VCaP (cell line): ENCODE data around the gene EIF2D.

Source experiments
- H3K27ac ChIP-seq: fragments of 450-650 bp; 2 replicates; pipeline ENCODE4 v1.5.1; 2017
- TF ChIP-seq, protein P1 (sequence below): fragments of 450-650 bp; conservative IDR thresholded peaks from 2 replicates; pipeline ENCODE4 v1.5.1; 2017; ENCODE audit warnings: mild to moderate bottlenecking, moderate library complexity

EIF2D gene

DNA sequence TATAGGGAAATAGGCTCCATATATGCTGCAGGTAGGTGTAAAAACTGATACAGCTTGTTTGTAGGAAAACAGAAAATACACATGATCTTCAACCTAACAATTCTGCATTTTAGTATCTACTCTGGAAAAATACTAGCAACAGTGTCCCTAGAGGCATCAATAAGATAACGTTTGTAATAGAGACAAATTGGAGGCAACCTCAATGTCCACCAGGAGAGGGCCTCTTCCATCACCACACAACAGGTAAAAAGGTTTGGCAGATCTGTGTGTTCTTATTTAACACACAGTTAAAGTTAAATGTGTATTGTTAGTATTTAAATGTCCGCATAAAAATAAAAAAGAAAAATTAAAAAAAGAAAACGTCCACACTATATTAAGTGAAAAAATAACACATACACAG lies 5.4 kb downstream of the EIF2D start:
- H3K27ac ChIP-seq: no peak overlapping the region
- TF ChIP-seq, protein P1, sequence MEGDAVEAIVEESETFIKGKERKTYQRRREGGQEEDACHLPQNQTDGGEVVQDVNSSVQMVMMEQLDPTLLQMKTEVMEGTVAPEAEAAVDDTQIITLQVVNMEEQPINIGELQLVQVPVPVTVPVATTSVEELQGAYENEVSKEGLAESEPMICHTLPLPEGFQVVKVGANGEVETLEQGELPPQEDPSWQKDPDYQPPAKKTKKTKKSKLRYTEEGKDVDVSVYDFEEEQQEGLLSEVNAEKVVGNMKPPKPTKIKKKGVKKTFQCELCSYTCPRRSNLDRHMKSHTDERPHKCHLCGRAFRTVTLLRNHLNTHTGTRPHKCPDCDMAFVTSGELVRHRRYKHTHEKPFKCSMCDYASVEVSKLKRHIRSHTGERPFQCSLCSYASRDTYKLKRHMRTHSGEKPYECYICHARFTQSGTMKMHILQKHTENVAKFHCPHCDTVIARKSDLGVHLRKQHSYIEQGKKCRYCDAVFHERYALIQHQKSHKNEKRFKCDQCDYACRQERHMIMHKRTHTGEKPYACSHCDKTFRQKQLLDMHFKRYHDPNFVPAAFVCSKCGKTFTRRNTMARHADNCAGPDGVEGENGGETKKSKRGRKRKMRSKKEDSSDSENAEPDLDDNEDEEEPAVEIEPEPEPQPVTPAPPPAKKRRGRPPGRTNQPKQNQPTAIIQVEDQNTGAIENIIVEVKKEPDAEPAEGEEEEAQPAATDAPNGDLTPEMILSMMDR: peak; percentile 86

DNA sequence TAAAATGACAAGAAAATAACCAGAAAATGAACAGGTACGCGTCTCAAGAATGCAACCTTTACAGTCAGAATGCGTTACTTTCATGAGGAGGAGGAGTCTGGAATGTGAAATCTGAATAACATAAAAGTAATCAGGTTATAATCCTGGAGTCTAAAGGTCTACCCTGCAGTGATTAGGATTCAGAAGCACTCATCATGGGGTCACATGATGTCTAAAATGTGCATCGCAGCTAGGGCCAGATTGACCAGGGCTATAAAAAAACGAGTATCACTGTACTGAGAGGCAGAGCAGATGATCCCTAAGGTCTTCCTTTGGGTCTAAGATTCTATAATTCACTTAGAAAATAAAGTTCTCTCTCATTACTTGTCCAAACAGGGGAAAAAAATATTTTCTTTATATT lies 7.4 kb downstream of the EIF2D start:
- no peak overlapping the region for H3K27ac ChIP-seq
- TF ChIP-seq, protein P1: no peak

DNA sequence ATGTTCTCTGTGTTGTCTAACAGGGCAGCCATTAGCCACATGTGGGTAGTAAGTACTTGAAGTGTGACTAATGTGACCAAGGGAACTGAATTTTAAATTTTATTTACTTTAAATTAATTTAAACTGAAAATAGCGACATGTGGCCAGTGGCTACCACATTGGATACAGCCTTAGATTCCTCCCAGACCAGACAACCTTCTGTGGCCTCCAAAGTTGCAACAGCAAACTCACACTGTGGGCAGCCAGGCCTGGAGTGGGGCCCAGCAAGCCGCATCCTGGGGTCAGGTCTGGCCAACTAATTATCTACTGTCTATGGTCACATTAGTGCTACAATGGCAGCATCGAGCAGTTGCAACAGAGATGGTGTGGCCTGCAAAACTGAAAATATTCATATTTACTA lies 11.7 kb downstream of the EIF2D start:
- TF ChIP-seq, protein P1: no peak
- no peak overlapping the region for H3K27ac ChIP-seq

DNA sequence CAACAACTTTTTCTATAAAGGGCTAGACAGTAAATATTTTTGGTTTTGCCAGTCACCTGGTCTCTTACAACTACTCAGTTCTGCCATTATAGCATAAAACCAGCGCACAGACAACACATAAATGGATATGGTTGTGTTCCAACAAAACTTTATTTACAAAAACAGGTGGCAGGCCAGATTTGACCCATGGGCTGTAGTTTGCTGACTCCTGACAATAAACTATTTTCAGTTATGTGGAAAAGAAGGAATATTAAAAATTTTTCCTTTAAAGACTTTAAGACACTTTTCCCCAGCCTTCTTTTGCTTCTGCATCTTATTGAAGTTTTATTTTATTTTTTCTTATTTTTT lies 16.0 kb downstream of the EIF2D start:
- TF ChIP-seq, protein P1: no peak
- no peak overlapping the region for H3K27ac ChIP-seq

DNA sequence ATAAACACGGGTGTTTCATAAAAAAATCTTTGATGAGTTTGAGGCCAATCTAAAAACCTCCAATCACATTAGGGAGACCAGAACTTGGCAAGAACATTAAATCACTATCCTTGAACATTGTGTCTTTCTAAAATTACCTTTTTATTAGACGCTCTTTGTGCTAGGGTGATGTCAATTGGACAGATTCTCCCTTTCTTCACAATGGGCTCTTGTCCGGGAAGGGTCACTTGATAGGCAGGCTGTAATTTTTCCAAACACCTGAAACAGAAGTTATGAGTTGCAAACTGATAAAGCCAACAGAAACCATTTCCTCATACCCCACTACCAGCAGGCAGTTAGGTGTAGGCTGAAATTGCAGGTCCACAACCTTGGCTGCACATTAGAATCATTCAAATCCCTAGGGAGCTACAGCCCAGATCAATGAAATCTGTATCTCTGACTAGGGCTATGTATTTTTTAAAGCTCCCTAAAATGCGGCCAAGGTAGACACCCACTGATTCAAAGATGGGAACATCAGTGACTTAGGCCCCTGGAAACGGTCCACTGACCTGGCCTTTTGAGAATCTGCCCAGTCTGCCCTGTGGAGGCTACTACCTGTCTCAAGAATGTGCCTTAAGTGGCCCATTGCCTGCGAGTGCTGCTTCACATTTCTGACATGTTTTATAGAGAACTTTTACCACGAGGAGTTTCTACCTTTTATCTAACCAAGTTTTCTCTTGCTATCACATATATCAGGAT lies 16.5 kb downstream of the EIF2D start:
- TF ChIP-seq, protein P1: no peak
- no peak overlapping the region for H3K27ac ChIP-seq

DNA sequence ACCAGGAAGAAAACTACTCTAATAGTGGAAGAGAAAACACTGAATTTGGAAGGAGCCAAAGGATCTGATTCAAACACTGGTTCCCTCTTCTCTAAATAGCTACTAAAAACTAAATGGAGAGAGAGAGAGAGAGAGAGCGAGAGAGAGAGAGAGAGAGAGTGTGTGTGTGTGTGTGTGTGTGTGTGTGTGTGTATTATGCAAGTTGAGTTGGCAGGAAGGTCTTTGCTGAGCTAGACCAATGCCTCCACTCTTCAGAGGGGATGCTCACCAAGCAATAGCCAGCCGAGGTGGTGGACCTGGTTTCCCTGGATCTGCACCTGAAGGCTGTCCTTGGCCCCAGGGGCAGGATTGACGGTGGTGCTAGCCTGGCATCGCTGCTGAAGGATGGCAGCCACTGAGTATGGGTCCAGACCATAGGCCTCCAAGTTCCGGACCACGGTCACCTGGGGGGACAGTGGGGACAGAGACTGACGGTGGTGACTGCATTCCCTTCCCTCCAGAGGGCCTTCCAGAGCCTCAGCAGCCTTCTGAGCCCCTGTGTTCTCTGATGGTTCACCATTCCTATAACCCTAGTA lies 18.8 kb downstream of the EIF2D start:
- TF ChIP-seq, protein P1: no peak
- no peak overlapping the region for H3K27ac ChIP-seq

DNA sequence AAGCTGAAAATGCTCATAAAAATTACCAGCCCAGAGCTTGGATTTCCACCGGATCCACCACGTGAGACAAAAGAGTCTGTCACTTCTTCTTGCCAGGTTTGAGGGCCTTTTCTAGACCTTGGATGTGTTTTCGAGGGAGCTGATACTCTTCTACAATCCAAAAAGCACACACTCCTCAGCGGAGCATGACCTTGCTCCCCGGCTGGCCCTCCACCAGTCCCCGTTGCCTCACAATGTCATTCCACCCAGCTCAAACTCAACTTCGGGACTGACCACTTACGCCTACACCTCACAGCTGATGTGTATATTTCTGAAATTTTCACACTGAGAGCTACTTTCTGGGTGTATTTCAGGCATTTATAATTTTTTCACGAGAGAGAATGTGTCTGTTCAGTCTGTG lies 20.6 kb downstream of the EIF2D start:
- H3K27ac ChIP-seq: no peak overlapping the region
- TF ChIP-seq, protein P1: no peak
